Stimulated activated CD8-positive, alpha-beta memory T cell treated with anti-CD3 and anti-CD28 coated beads, Interleukin-12 subunit alpha, Interleukin-12 subunit beta, amount 100 ng/mL, for 24 hours (primary cell): ENCODE data around the gene MAFB.

Source experiments
- DNase-seq: peaks from one replicate; pipeline ENCODE4 v3.0.0-alpha.2; 2020; ENCODE audit errors: extremely low read depth

Gene MAFB

DNA sequence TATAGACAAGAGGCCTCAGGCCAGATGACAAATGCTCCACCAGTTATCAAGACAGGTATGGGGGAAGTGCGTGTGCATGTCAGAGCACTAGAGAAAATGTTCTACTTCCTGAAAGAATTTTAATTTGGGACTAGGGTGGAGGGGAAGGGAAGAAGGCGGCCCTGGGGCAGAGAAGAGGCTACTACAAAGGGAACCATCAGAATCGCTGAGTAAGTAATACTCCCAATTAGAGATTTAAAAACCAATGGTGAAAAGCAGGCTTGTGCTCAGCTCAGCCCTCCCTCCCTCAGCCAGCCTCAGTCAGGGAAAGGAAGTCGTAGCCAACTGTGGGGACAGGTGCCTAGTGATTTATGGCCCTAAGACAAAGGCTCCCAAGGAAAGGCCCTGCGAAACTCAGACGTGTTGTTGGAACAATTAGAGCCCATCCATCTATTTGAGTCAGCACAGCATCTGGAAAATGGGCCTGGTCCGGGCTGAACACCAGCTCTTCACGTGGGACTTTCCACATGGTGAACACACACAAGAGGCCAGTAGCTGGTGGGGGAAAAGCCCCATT, 15.0 kb upstream of the MAFB start:
- DNase-seq, result no peak

DNA sequence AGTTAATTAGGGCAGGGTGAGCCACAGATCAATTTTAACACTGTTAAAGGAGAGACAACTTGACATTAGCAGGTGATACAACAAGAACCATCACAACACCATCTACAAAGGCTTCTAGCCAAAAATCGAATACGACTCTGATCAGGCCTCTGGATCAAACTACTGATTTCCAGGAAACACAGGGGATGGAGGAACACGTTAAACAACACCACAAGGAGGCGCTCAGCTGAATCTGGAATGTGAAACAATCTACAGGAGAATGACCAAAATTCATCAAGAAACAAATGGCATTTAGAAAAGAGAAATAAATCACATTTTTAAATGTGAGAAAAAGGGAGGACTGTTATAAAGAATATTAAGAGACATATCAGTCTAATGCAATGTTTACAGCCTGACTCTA, 13.5 kb upstream of the MAFB start:
- DNase-seq, result no peak

DNA sequence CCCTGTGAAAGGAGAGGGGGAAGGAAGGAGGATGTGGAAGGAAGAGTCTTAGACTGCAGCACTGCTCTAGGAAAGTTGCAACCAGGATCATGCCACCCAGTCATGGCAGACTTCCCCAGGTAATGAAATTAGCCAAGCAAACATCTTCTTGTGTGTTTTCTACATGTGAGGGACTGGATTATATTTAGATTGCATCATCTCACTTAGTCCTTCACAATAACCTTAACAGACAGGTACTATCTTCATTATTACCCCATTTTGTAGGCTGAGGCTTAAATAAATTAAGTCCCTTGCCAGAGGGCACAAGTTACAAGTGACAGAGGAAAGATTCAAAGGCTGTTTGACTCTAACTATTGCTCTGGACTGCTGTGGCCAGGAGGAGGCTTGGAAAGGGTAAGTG, 9.7 kb upstream of the MAFB start:
- no peak for DNase-seq

DNA sequence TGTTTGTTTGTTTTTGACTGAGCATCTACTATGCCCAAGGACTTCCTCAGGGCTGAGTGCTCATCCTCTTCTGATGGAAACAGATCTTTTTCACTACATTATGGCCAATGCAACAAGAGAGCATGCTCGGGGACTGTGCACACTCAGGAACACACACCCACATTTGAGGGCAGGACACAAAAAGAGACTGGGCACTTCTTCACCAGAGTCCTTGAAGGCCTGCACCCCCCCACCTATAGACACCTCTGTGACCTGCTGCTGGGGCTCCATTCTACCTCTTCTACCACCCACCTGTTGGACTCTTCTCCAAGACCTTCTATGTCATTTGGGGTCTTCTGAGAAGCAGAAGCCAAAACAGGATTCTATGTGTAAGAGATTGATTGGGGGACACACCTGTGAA, 9.2 kb upstream of the MAFB start:
- no peak for DNase-seq

DNA sequence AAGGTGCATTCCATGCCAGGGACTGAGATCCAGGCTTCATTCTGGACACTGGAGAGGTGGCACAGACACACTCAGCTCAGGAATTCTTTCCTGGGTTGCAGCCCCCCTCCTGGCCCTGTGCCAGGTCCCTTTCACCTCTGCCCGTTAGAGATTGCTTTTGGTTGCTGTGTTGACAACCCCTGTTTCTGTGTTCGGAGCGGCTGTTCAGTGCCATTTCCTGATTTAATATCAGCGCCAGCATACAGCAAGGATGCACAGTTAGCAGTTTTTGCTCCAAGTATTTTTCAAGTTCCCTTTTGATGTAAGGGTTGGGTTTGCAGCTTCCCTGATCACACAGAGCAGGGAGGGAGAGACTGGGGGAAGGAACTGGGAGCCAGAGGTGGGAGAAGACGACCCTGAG, 8.5 kb upstream of the MAFB start:
- no peak for DNase-seq

DNA sequence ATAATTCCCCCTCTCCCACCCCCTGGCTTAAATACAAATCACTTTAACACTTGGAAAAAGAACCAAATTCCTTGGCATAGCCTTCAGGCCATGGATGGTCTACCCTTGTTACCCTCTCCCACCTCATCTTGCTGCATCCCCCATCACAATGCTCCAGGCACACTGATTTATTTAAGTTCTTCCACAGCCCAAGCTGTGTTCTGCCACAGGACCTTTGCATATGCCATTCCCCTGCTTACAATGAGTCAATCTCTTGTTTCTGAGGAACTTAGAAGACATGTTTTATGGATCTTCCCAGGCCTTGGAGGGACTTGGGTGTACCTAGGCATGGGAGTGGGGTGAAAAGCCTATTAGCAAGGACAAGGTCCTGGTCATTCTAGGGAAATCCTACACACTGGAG, 6.2 kb upstream of the MAFB start:
- DNase-seq, result no peak

DNA sequence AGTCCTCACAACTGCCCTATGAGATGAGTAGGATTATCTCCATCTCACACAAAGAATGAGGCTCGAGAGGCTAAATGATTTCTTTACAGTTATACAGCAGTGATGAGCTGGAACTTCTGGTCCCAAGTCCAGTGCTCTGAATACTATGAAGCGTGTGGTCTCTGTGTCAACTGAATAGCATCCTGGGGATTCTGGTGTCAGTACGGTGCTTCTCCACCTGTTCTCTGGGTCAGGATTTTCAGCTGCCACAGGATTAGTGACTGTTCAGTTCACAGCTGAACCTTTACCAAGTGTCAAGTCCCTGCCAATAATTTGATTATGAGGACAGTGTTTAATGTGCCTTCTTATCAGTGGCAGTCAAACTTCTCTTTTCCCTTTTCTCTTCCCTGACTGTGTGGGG, 5.2 kb upstream of the MAFB start:
- no peak for DNase-seq

DNA sequence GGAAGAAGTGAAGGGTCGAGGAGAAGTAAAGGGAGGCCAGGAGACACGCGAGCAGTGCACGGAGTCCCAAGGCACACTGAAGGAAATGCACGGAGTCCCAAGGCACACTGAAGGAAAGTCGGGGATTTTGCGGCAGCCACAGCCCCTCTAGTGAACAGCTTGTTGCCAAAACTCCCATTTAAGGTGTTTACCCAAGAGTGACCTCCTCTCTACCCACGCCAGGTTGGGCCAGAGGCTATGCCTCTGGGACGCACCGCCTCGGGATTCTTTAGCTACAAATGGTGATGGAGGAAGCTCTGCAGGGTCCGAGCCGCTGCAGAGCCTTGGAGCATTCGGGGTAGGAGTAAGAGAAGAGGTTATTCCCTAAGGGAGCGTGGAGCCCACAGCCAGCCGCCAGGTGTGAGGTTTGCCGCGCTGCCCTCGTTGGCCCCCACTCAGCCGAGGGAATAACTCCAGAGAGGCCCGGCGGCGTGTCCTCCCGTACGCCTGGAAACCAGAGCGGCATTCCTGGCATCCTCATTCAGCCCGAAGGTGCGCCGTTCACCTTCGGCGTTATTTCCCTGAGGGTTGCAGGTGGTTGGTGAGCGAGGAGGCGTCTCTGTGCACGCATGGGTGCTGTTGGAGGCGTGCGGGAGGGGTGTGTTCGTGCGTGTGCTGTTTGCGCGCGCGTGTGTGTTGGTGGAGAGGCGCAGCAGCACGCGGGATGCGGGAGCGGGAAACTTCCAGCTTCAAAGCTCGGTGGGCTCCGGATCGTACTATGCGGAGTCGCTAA, 3.4 kb upstream of the MAFB start:
- DNase-seq, result no peak

DNA sequence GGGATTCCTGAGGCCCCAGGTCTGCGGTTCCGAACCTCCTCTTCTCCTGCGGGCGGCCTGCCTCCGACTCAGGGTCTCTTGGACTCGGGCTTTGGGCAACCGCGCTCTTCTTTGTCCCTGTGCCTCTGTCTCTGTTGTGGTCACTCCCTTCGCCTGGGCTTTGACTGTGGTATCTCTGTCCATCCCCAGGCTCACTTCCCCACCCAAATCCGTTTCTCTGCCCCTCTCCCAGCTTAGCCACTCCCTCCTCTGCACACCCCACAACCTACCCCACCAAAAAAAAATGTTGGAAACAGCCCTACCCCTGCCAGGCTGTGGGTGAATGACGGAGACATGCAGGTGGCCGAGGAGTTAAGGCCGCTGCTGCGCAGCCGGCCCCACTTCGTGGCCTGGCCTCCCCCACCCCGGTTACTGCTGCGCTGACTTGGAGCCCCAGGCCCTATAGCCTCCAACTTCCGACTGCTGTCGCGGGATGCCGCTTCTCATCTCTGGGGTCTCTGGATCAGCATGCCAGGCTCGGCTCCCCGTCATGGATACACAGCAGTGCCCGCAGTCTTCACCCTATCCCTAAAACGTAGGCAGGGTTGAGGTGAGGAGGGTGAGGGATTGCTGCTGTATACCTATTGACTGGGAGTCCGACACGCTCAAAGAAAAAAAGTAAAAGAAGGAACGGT, 2.7 kb upstream of the MAFB start:
- no peak for DNase-seq

DNA sequence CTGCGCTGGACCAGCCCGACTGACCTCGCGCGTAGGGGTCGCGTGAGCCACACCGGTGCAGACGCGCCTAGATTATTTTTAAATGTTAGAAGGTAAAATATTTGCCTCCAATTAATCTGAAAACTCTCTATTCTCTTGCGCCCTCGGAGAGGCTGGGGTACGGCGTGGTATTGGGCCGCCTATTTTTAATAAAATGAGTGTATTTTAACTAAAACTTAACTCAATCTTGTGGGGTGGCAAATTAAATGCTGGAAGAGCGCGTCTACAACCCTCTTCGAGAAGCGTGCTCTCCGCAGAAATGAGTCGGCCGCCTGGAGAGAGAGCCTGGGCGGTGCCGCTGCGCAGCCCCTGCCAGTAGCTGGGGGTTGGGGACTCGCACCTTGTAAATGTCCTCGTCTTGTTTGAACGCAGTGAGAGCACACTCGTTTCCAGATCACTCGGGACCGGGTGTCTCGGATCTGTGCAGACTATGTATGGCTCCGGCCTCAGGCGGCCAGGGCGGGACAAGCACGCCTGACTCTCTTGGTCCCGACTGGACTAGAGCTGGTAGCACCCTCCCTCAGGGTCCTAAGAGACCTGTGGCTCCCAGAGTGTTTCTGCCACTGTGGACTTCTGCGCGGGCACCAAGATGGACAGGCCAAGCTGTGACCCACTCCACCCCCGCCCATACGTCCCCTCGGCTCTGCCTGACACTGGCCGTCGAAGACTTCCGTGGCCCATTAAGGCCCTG, 2.0 kb upstream of the MAFB start:
- no peak for DNase-seq

DNA sequence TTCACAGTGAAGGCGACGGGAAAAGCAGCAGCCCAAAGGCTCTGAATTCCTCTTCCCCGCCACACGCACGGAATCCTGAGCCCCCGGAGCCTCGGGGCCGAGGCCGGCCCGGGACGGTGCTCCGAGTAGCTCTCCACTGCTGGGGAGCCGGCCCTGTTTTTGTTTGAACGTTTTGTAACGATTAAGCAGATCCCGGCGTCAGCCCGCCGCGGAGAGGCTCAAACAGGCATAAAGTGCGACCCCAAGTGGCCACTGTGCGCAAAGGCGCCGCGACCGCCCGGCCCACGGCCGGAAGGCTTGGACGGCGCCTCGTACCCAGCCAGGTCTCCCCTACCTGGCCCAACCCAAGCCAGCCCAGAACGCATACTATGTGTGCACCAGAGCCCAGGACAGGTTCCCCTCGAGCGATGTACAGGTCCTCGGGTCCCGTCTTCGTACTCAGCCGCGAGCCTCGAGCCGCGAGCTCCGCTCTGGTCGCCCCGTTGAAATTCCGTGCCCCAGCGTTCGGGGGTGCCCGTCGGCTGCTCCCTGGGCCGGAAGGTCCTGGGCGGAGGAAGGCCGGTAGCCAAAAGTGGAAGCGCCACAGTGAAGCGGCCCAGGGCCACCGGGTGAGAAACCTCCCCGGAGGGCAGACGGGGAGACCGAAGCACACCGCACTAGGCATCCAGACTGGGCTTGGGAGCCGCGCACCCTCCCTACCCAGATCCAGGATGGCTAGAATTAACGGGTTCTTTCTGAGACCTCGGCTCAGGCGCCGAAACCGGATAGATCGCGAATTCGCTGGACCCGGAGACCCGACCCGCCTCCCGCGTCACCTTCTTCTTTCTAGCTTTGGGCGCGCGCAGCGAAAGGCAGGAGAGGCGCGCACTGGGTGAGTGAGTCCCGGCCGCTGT, 1.2 kb upstream of the MAFB start:
- DNase-seq, result no peak

DNA sequence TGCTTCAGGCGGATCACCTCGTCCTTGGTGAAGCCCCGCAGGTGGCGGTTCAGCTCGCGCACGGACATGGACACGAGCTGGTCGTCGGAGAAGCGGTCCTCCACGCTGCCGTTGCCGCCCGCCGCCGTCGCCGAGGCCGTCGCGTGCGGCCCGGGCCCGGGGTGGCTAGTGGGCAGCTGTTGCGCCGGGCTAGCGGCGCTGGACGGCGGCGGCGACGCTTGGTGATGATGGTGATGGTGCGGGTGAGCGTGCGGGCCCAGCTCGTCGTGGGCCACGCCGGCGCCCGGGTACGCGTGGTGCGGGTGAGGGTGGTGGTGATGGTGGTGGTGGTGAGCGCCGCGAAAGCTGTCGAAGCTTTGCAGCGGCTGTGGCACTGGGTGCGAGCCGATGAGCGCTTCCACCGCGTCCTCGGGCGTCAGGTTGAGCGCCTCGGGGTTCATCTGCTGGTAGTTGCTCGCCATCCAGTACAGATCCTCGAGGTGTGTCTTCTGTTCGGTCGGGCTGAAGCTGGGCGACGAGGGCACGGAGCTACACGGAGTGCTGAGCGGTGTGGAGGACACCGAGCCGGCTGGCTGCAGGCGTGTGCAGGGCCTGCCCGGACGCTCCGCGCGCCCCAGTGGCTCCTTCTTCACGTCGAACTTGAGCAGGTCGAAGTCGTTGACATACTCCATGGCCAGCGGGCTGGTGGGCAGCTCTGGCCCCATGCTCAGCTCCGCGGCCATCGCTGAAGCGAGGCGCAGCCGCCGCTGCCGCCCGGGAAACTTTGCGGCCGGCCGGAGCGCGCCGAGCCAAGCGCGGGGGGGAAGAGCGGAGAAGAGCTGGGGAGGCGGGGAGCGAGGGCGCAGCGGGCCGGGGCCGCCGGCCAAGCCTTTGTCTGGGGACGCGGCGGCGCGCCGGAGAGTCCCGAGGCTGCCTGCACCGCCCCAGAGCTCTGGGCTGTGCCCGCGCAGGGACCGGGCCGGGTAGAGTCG, 622 bp downstream of the MAFB start:
- DNase-seq, result no peak

DNA sequence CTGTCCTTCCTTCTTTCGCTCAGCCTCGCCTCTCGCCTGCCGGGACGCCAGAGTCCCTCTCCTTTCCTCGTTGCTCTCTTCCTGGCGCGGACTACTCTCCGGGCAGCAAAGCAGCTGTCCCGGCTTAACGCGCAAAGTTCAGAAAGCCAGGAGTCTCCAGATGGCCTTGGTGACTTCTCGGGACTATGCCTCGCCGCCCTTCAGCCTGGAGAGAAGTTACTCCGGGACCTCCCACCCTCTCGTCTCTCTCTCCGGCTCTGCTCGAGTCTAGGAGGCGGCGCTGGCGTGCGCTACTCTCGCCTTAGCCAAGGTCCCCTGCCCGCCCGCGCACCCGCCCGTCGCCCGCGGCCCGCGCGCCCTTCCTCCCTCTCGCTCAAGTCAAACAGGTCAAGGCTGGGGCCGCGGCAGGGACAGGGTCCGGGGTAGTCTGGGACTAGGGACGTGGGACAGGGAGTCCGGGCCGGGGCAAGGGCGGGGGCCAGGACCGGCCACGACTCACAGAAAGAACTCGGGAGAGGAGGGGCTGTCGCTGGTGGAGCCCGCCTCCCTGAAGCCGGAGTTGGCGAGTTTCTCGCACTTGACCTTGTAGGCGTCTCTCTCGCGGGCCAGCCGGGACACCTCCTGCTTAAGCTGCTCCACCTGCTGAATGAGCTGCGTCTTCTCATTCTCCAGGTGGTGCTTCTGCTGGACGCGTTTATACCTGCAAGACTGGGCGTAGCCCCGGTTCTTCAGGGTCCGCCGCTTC, 1.5 kb downstream of the MAFB start:
- no peak for DNase-seq

DNA sequence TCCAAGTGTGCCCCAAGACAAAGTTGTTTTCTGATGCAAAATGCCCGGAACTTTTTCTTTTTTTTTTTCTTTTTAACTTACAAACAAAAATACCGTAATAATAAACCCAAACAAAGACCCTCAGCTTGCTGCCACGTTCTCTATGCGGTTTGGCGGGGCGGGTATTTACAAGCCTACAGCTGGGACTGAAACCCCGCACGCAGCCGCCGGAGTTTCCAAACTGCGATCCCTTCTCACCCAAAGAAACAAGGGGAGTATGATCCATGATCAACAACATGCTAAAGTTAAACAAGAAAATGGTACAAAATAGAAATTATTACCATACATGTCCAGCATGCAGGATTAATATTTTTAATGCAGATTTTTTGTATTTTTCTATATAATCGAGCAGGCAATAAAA, 2.1 kb downstream of the MAFB start:
- DNase-seq, result no peak

DNA sequence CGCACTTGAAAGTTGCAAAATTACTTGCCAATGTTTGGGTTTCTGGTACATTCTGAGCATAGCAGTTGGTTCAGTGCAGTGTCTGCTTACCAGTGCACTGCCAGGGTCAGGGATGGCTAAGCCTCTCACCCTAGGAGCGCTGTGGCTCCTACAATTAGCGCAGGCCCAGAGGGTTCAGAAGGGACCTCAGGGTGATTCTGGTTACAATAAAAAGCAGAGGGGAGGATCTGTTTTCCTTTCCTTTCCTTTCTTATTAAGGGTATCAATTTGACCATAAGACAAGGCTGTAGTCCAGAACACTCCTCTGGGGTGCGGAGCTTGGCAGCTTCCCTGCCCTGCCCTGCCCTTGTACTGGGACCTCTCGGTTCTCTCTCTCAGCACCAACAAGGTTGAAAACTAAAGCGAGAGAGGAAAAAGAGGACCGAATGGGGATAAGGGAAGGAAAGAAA, 2.6 kb downstream of the MAFB start:
- no peak for DNase-seq

DNA sequence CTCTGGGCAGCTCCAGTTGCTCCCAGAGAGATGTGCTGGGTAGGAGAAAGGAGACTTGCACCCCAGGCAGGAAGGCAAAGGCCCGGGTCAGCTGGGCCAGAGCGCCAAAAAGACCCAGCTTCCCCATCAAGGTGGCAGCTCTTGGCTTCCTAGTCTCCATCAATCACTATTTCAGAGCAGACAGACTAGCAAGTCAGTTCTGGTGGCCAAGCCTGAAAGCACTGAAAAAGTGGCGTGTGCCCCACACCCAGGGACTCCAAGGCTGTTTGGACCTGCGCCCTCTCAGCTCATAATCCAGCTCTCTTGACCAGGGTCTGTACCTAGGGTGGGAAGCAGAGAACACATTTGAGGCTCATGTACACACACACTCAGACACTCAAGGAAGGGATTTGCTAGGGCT, 3.7 kb downstream of the MAFB start:
- DNase-seq, result no peak

DNA sequence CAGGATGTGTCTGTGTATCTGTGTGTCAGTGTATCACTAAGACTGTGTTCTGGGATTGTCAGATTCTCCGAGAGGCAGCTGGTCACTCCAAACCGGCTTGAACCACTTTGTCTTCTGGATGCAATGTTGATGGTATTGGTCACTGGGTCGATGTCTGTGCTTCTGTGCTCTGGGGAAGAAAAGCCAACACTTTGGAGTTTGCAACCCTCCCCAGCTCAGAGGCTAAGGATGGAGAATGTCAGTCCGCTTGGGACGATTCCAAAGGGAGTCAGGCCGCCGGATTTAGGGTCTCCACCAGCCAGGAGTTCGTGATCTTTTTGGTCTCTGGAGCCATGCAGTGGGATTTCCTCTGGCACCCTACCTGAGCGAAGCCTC, 5.2 kb downstream of the MAFB start:
- no peak for DNase-seq

DNA sequence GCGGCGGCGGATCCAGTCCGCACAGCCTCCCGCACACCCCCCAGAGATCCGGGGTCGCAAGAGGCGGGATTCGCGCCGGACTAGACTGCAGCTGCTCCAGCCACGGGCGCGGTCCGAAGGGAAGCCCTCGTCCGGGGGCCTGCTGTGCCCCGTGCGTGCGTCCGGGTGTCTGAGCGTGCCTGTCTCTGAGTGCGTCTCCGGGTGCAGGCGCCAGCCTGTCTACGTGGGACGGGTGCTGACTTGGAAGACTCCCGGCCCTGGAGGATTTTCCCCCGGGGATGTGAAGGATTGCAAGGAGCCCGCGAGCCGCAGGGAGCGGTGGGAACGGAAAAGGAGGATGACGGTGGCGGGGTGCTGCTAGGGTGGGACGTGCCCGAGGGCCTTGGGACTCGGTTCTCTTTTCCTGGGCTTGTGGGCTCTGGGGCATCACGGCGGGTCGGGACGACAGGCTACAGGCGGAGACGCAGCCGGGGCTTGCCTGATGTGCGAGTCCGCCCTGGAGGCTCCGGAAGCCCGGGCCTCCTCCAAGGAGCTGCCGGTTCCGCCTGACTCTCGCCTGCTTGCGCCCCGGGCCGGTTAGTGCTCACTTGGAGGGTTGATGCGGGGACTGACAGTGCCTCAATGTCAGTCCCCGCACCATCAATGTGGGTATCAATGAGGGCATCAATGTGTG, 5.7 kb downstream of the MAFB start:
- no peak for DNase-seq
